ENCODE measurements around the gene NFYB.

The NFYB gene

GRCh38 chr12:104091136-104091535, 46.9 kb downstream of the NFYB start:
- ChIA-PET CTCF (interaction anchor here (0.9 to 3.4 kb wide), 5 partner anchors 13 to 23 kb away, joined by 3 to 22 read pairs (median 4); no protein-coding TSS in a partner anchor), POLR2A (no interaction called here)
- TF ChIP-seq, protein P1, sequence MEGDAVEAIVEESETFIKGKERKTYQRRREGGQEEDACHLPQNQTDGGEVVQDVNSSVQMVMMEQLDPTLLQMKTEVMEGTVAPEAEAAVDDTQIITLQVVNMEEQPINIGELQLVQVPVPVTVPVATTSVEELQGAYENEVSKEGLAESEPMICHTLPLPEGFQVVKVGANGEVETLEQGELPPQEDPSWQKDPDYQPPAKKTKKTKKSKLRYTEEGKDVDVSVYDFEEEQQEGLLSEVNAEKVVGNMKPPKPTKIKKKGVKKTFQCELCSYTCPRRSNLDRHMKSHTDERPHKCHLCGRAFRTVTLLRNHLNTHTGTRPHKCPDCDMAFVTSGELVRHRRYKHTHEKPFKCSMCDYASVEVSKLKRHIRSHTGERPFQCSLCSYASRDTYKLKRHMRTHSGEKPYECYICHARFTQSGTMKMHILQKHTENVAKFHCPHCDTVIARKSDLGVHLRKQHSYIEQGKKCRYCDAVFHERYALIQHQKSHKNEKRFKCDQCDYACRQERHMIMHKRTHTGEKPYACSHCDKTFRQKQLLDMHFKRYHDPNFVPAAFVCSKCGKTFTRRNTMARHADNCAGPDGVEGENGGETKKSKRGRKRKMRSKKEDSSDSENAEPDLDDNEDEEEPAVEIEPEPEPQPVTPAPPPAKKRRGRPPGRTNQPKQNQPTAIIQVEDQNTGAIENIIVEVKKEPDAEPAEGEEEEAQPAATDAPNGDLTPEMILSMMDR (IDR thresholded peaks at IDR 0.05; ENCODE audit: control extremely low read depth, extremely low read depth, low read depth, missing control alignments) = no peak
- DNase-seq (ENCODE audit: extremely low spot score) = no peak

DNA sequence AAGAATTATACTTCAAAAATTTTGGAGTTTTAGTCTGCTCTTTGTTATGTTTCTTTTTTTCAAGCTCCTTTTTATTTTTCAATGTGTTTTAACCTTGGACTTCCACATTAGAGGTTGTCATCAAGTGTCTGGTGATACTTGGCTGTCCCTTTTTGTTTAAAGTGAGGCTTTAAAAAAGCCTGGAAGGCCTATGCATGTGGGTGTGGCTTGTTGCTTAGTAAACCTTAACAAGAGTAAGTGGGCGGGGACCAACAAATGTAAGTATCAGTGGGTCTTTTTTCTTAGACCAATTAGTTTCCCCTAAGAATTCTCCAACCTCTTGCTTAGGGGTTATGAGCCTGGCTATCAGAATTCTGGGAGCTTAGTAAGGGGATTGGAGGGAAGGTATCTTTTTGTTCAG, 47.3 kb downstream of the NFYB start:
- ChIA-PET CTCF (interaction anchor here (0.9 to 3.4 kb wide), 3 partner anchors 18 to 23 kb away, joined by 3 to 22 read pairs (median 4); no protein-coding TSS in a partner anchor), POLR2A (interaction anchor here (0.5 kb wide), 1 partner anchor 35 kb away, joined by 3 read pairs; no protein-coding TSS in a partner anchor)
- no peak for DNase-seq (ENCODE audit: extremely low spot score)
- TF ChIP-seq, protein P1 (IDR thresholded peaks at IDR 0.05; ENCODE audit: control extremely low read depth, extremely low read depth, low read depth, missing control alignments) = no peak

DNA sequence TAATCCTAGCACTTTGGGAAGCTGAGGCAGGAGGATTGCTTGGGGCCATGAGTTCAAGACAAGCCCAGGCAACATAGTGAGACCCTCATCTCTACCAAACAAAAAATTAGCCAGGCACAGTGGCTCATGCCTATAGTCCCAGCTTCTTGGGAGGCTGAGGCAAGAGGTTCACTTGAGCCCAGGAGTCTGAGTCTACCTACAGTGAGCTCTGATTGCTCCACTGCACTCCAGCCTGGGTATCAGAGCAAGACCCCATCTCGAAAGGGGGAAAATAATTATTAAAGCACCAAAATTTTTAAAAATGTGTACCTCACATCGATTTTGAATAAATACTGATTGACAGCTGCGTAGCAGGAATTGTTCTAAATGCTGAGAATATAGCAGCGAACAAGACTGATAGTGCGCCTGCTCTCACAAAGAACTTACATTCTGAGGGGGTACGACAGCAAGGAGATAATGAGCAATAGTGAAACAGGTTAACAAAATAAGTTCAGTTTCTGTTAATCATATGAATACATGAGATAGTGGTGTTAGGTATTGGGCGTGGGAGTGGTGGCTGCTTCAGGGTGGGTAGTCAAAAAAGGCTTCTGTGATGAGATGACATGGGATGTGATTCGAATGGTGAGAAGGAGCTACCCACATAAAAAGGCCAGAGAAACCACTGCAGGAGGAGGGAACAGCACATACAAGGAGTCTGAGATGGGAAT, 54.1 kb downstream of the NFYB start:
- ChIA-PET CTCF (interaction anchor here (1.9 to 3.7 kb wide), 4 partner anchors 13 to 25 kb away, joined by 4 to 19 read pairs (median 8); partner anchors contain the start of gene HCFC2), POLR2A (interaction anchor here (0.5 to 0.9 kb wide), 2 partner anchors 54 to 204 kb away, joined by 3 read pairs; partner anchors contain the start of gene NFYB)
- TF ChIP-seq, protein P1 (IDR thresholded peaks at IDR 0.05; ENCODE audit: control extremely low read depth, extremely low read depth, low read depth, missing control alignments) = no peak
- peak; percentile 63 for DNase-seq (ENCODE audit: extremely low spot score)

DNA sequence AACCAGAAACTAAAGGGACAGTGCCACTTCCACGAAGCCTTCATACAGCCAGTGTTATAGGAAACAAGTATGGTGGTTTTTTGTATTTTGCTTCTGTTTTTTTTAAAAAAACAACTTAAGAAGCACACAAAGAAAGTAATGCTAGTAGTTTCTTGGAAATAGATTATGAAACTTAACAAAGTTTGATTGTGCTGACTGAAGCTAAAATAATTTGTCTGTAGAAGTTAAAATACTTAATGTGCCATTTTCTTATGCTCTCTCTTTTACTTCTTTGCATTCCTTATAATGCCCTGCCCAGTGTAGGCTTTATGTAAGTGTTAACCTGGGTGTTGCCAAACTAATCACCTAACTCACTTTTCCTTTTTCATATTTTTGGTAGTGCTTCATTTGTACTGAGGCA, 57.2 kb downstream of the NFYB start:
- no peak for DNase-seq (ENCODE audit: extremely low spot score)
- TF ChIP-seq, protein P1 (IDR thresholded peaks at IDR 0.05; ENCODE audit: control extremely low read depth, extremely low read depth, low read depth, missing control alignments) = no peak
- CTCF ChIA-PET = no interaction called here
- POLR2A ChIA-PET = no interaction called here

DNA sequence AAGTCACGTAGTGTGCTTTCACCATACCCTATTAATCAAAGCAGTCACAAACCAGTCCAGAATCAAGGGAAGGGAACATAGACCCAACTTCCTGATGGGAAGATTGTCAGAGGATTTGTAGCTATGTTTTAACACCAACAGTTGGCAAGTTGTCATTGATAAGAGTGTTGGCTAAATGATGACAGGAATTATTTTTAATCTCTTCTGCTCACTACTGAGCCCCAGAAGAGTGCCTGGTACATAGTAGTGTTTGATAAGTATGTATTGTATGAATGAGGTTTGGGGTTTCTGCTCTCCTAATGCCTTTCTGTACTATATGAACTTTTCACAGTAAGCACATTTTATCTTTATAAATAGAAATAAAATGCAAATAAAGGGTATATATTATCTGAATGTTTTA, 59.0 kb downstream of the NFYB start:
- TF ChIP-seq, protein P1 (IDR thresholded peaks at IDR 0.05; ENCODE audit: control extremely low read depth, extremely low read depth, low read depth, missing control alignments) = no peak
- CTCF ChIA-PET = interaction anchor here (1.5 to 2.2 kb wide), 4 partner anchors 12 to 30 kb away, joined by 4 to 11 read pairs (median 8); partner anchors contain the start of gene HCFC2
- POLR2A ChIA-PET = interaction anchor here (0.9 kb wide), 1 partner anchor 15 kb away, joined by 4 read pairs; the partner anchor contains the start of gene HCFC2
- DNase-seq (ENCODE audit: extremely low spot score) = no peak

DNA sequence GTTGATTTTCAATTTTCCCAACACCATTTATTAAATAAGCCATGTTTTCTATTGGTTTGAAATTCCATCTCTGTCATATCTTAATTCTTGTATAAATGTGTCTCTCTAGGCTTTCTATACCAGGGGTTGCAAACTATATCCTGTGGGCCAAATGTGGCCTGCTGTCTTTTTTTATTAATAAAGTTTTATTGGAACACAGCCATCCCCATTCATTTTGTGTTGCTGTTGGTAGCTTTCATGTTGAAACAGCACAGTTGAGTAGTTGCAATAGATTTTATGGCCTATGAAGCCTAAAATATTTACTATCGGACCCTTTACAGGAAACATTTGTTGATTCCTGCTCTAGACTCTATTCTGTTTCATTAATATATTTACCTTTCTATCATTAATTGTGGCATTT, 64.3 kb downstream of the NFYB start:
- POLR2A ChIA-PET = no interaction called here
- TF ChIP-seq, protein P1 (IDR thresholded peaks at IDR 0.05; ENCODE audit: control extremely low read depth, extremely low read depth, low read depth, missing control alignments) = no peak
- CTCF ChIA-PET = interaction anchor here (1.9 kb wide), 1 partner anchor 36 kb away, joined by 4 read pairs; no protein-coding TSS in a partner anchor
- no peak for DNase-seq (ENCODE audit: extremely low spot score)
